ENCODE measurements around the gene UBE2F. TPM values are rescaled to one million over a fixed set of nuclear protein-coding genes. Genes with fewer than 3 reads are reported as not detected.

UBE2F gene
- total RNA-seq, 2 experiments from 2014 or later: 19.9 to 27.1 TPM

DNA sequence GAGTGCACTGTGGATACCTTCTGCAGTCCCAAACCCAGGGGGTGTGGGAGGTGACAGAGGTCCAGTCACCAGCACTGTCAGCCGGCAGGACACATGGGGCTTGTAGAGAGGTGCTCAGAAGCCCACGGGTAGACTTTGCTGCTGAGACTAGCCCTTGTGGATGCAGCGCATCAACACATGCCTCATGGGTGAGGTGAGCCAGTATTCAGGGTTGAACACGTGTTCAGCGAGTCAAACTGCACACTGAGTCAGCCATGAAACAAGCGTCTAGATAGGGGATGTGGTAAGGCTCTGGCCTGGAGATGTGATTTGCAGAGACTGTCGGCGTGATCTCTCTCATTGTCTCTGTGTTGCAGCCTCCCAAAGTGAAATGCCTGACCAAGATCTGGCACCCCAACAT lies 58.2 kb downstream of the UBE2F start:
- Histone ChIP-seq H3K4me3 (ENCODE audit: low read depth, low read length, poor library complexity, severe bottlenecking) (no peak overlapping the region), H3K4me1 (ENCODE audit: insufficient read depth, low read length, poor library complexity, severe bottlenecking) (no peaks in the 10 kb centered on the region), H3K9me2 (ENCODE audit: insufficient read depth, low read length) (no peaks in the 10 kb centered on the region), H3K79me2 (ENCODE audit: insufficient read depth, low read depth, low read length) (no peaks in the 10 kb centered on the region), H3K4me2 (ENCODE audit: low read length) (no peak overlapping the region), H3K36me3 (ENCODE audit: insufficient read depth, low read length) (no peaks in the 10 kb centered on the region), H3K9me3 (ENCODE audit: low read length) (no peaks in the 10 kb centered on the region), H2AFZ (ENCODE audit: low read length) (no peak overlapping the region), H4K20me1 (ENCODE audit: insufficient read depth, low read length) (no peaks in the 10 kb centered on the region; the same call in 1 of the 2 replicates), H3K27ac (ENCODE audit: low read depth, low read length, poor library complexity, severe bottlenecking) (no peak overlapping the region)
- DNase-seq (ENCODE audit: low spot score): no peak
- POLR2A ChIA-PET: no interaction called here
- TF ChIP-seq EZH2phosphoT487 (IDR thresholded peaks at IDR 0.05; ENCODE audit: borderline replicate concordance, low read depth, low read length): no peak
- TF ChIP-seq, protein P1, sequence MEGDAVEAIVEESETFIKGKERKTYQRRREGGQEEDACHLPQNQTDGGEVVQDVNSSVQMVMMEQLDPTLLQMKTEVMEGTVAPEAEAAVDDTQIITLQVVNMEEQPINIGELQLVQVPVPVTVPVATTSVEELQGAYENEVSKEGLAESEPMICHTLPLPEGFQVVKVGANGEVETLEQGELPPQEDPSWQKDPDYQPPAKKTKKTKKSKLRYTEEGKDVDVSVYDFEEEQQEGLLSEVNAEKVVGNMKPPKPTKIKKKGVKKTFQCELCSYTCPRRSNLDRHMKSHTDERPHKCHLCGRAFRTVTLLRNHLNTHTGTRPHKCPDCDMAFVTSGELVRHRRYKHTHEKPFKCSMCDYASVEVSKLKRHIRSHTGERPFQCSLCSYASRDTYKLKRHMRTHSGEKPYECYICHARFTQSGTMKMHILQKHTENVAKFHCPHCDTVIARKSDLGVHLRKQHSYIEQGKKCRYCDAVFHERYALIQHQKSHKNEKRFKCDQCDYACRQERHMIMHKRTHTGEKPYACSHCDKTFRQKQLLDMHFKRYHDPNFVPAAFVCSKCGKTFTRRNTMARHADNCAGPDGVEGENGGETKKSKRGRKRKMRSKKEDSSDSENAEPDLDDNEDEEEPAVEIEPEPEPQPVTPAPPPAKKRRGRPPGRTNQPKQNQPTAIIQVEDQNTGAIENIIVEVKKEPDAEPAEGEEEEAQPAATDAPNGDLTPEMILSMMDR (conservative IDR thresholded peaks at IDR 0.05; ENCODE audit: low read length): no peak
- CTCF ChIA-PET (ENCODE audit: unreplicated experiment): no interaction called here
- intact Hi-C loops (cut with micrococcal nuclease; ENCODE audit: unreplicated experiment): no loop called here
- BruUV-seq (replicated peaks): no TSS peak

DNA sequence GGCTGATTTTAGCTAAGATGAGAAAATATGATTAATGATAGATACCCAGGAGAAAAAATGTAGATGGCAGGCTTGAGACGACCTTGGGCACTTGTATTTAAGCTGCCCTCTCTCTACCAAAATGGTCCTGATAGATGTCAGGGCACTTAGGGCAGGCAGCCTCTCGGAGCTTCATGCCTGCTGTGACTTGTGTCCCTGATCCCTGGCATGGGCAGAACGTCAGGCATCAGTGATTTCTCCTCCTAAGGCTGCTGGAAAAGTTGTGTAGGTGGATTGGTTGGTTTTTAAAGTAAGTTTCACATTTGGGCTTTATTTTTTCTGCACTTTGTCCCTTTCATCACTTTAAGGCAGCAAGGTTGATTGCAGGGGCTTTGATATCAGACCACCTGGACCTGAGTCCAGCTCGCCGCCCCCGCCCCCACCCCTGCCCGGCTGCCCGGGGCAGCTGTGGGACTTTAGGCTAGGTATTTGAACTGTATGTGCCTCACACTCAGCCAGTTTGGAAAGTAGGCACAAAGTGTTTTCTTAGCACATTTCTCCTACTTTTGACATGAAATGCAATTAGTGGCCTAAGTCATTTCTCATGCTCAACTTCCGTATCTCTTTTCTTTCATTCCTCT lies 59.0 kb downstream of the UBE2F start:
- Histone ChIP-seq H3K4me2 (ENCODE audit: low read length) (no peak overlapping the region), H3K4me3 (ENCODE audit: low read depth, low read length, poor library complexity, severe bottlenecking) (no peak overlapping the region)

DNA sequence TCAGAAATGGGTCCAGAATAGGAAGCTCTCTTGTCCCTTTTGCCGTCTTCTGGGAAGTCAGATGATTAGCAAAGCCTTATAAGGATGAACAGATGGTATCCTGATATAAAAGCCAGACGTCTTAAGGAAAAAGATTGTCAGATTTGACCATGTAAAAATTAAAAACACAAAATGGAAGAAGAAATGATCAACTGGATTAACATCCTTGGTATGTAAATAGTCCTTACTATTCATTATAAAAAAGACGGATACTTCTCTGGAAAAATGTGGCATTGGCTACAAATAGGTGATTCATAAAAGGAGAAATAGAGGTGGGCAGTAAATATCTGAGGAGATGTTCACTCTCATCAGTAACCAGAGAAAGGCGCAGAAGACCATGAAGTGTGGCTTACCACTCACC lies 60.2 kb downstream of the UBE2F start:
- Histone ChIP-seq H3K4me3 (ENCODE audit: low read depth, low read length, poor library complexity, severe bottlenecking) (no peak overlapping the region), H3K27ac (ENCODE audit: low read depth, low read length, poor library complexity, severe bottlenecking) (no peak overlapping the region), H3K79me2 (ENCODE audit: insufficient read depth, low read depth, low read length) (no peaks in the 10 kb centered on the region), H4K20me1 (ENCODE audit: insufficient read depth, low read length) (no peaks in the 10 kb centered on the region; the same call in 1 of the 2 replicates), H3K36me3 (ENCODE audit: insufficient read depth, low read length) (no peaks in the 10 kb centered on the region), H3K4me2 (ENCODE audit: low read length) (no peak overlapping the region), H3K9me3 (ENCODE audit: low read length) (no peaks in the 10 kb centered on the region), H3K4me1 (ENCODE audit: insufficient read depth, low read length, poor library complexity, severe bottlenecking) (no peaks in the 10 kb centered on the region), H2AFZ (ENCODE audit: low read length) (no peak overlapping the region), H3K9me2 (ENCODE audit: insufficient read depth, low read length) (no peaks in the 10 kb centered on the region)
- TF ChIP-seq, protein P1 (conservative IDR thresholded peaks at IDR 0.05; ENCODE audit: low read length): no peak
- TF ChIP-seq EZH2phosphoT487 (IDR thresholded peaks at IDR 0.05; ENCODE audit: borderline replicate concordance, low read depth, low read length): no peak
- BruUV-seq (replicated peaks): no TSS peak
- intact Hi-C loops (cut with micrococcal nuclease; ENCODE audit: unreplicated experiment): no loop called here
- no peak for DNase-seq (ENCODE audit: low spot score)
- ChIA-PET POLR2A (interaction anchor here (1.5 kb wide), 1 partner anchor 20 kb away, joined by 4 read pairs; no protein-coding TSS in a partner anchor), CTCF (ENCODE audit: unreplicated experiment) (no interaction called here)

More for the DNA sequence above, 59.0 kb downstream of the UBE2F start:
- Histone ChIP-seq H2AFZ (ENCODE audit: low read length) (no peak overlapping the region), H3K9me2 (ENCODE audit: insufficient read depth, low read length) (no peaks in the 10 kb centered on the region), H3K79me2 (ENCODE audit: insufficient read depth, low read depth, low read length) (no peaks in the 10 kb centered on the region), H3K9me3 (ENCODE audit: low read length) (no peaks in the 10 kb centered on the region), H3K4me1 (ENCODE audit: insufficient read depth, low read length, poor library complexity, severe bottlenecking) (no peaks in the 10 kb centered on the region), H3K27ac (ENCODE audit: low read depth, low read length, poor library complexity, severe bottlenecking) (no peak overlapping the region), H3K36me3 (ENCODE audit: insufficient read depth, low read length) (no peaks in the 10 kb centered on the region), H4K20me1 (ENCODE audit: insufficient read depth, low read length) (no peaks in the 10 kb centered on the region; the same call in 1 of the 2 replicates)
- no peak for TF ChIP-seq EZH2phosphoT487 (IDR thresholded peaks at IDR 0.05; ENCODE audit: borderline replicate concordance, low read depth, low read length)
- TF ChIP-seq, protein P1 (conservative IDR thresholded peaks at IDR 0.05; ENCODE audit: low read length): no peak
- ChIA-PET CTCF (ENCODE audit: unreplicated experiment) (no interaction called here), POLR2A (no interaction called here)
- BruUV-seq (replicated peaks): no TSS peak
- intact Hi-C loops (cut with micrococcal nuclease; ENCODE audit: unreplicated experiment): no loop called here
- no peak for DNase-seq (ENCODE audit: low spot score)
